NCI-H1694 treated with DMSO at 0.1 percent for 48 hours (cell line): ENCODE data around the gene CCDC6.

Experiments used
- DNase-seq: peaks from one replicate; lab custom pipeline; 2025; lab: John Stamatoyannopoulos, UW

CCDC6 gene

DNA sequence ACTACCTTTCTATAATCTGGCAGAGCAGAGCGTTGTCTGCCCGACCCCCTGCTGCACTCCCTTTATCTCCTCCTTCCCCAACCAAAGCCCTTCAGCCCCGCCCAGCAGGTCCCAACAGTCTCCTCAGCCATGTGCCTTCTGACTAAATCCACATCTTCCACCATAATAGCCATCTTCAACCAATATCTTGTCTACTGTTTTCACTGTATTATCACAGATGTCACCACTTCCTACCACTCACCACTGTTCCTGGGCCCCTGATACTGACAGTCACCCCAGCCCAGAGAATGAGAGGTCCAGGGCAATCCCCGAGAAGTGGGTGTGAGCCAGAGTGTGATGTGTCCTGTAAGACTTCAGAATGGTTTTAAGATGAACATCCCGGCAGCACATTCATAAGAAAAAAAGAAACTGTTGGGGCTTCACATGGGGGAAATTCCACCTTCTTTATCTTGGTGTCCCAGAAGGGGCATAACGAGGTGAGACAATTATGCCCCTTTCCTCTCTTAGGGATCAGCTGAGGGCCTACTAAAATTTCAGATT is 25.3 kb downstream of the CCDC6 start:
- no peak for DNase-seq

DNA sequence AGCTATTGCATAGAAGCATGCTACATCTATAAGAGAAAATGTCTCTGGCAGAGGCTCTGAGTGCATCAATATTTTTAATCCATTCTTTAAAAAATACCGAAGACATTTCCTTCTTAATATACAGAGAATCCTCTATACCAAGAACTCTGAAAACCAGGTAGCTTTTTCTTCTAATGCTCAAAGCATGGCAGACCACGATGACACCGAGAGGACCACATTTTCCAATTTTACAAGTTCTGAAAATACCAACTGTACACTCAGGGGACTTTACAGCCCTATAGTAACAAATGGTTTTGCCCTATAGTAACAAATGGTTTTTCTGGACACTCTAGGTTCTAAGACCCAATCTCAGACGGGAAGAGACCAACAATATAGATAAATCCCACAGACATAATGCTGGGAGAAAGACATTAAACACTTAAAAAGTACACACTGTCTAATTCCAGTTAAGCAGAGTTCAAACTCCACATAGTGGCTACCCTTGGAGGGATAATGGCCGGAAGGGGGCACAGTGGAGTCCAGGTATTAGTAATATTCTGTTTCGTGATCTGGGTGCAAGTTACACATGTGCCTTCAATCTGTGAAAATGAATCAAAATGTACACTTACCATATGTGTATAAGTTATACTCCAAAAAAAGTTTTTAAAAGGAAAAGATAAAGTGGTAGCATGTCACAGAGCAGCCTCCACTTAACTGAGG is 26.2 kb downstream of the CCDC6 start:
- DNase-seq: no peak

- no peak for DNase-seq
Measured at GRCh38 chr10:59879363-59879913, 26.9 kb downstream of the CCDC6 start.

DNA sequence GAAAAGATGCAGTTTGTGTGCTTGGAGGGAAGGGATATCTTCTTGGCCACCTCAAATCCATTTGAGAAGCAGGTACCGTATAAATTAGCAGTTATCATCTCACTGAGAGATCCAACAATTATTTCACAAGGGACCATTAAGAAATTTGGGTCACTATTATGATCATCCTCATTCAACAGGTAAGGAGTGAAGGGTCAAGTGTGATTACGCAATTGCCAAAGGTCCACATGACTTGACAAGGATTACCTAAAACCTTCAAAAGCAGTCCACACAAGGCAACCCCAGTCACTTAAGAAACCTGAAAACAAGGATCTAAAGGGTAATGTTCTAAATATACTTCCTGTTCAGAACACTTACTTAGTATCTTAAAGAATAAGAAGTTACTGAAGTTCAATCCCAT is 27.4 kb downstream of the CCDC6 start:
- no peak for DNase-seq

GRCh38 chr10:59878289-59878688 is 28.1 kb downstream of the CCDC6 start:
- no peak for DNase-seq

GRCh38 chr10:59877191-59877671 is 29.1 kb downstream of the CCDC6 start:
- no peak for DNase-seq

GRCh38 chr10:59876695-59877094 is 29.7 kb downstream of the CCDC6 start:
- no peak for DNase-seq

GRCh38 chr10:59876208-59876607 is 30.1 kb downstream of the CCDC6 start:
- peak; percentile 10 for DNase-seq

- DNase-seq: no peak
Measured at GRCh38 chr10:59873896-59874295, 32.5 kb downstream of the CCDC6 start.

DNA sequence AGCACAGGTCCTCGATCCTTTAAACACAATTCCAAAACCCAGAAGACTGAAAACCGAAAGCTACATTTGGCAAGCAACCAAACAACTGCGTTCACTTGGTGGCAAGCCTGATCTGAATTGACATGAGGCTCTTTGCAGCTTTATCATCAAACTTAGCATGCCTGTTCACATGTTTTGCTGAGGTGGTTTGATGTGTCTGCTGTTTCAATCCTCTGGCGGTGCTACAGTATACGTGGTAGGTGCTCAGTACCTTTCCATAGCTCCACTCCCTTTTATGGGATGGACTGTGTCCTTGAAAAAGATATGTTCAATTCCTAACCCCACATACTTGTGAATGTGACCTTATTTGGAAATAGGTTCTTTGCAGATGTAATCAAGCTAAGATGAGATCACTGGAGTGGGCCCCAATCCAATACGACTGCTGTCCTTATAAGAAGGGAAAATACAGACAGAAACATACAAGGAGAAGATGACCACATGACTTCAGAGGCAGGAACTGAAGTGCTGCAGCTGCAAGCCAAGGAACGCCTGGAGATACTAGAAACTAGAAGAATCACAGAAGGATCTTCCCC is 33.4 kb downstream of the CCDC6 start:
- DNase-seq: no peak

GRCh38 chr10:59870152-59870551 is 36.2 kb downstream of the CCDC6 start:
- peak; percentile 33 for DNase-seq

GRCh38 chr10:59869594-59869940 is 36.8 kb downstream of the CCDC6 start:
- DNase-seq: no peak

GRCh38 chr10:59868696-59869593 is 37.4 kb downstream of the CCDC6 start:
- no peak for DNase-seq

DNA sequence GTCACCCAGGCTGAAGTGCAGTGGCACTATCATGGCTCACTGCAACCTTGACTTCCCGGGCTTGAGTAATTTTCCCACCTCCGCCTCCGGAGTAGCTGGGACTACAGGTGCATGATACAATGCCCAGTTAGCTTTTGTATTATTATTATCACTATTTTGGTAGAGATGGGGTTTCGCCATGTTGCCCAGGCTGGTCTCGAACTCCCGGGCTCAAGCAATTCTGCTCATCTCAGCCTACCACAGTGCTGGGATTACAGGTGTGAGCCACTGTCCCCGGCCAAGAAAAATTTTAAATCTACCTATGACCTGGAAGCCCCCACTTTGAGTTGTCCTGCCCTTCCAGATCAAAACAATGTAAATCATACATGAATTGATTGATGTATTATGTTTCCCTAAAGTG is 38.8 kb downstream of the CCDC6 start:
- no peak for DNase-seq

- peak; percentile 25 for DNase-seq
Measured at GRCh38 chr10:59865101-59865500, 41.3 kb downstream of the CCDC6 start.

GRCh38 chr10:59864141-59864962 is 42.0 kb downstream of the CCDC6 start:
- no peak for DNase-seq

- no peak for DNase-seq
Measured at GRCh38 chr10:59859570-59859969, 46.8 kb downstream of the CCDC6 start.

- no peak for DNase-seq
Measured at GRCh38 chr10:59857921-59858320, 48.4 kb downstream of the CCDC6 start.

DNA sequence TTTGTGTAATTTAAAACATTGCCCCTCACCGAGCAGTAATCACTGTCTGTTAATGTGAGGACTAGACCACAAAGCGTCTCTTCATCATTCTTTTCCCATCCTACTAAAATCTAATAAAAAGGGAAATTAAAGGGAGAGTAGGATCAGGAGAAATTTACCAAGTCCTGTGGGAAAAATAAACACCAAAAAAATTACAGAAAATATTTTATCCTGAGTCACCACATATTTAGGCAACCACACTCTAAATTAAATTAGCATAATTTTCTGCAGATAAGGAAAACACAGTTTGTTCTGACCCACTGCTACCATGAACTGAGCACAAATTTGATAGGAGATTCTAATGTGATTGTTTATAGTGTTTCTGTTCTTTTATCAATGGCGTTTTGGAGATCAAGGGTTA is 49.3 kb downstream of the CCDC6 start:
- no peak for DNase-seq

DNA sequence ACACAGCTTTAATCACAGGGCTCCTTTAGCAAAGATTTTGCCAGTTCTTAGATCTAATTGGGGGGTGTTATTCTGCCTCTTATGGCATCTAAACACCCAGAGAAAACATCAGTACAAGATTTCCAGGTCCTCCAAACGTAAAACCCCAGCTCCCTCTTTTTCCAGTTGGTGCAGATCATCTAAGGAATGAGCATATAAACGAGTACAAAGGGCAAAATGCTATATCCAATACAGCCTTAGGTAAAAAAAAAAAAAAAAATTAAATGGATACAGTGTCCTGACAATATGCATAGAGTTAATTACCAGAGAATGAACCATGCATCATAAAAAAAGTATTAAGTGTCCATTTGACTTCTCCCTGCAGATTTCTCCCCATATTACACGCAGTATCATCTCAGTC is 50.3 kb downstream of the CCDC6 start:
- no peak for DNase-seq

DNA sequence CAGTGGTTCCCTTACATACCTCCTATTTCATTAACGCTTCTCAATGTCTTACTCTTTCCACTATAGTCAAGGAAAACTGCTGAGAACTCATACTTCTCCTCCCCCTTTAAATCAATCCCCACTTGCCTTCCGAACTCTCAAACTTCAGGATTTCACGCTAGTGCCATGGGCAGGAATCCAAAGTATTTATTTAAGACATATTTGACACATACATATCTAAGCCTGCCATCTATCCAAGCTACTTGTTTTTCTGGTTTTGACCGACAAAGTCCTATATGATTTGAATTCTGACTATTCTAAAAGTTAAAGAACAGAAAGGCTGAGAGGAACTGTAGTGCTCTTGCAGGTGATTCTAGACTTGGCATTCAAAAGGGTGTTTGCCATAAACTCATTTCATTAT is 51.8 kb downstream of the CCDC6 start:
- no peak for DNase-seq

- no peak for DNase-seq
Measured at GRCh38 chr10:59852670-59853069, 53.7 kb downstream of the CCDC6 start.
